Measurements from ENCODE around the gene UBE2Q2.
"Not testable (repeated sequence)": the region's sequence is repeated elsewhere in the genome, so short reads cannot be mapped to it uniquely, and the experiment has no call there.

The UBE2Q2 gene

DNA sequence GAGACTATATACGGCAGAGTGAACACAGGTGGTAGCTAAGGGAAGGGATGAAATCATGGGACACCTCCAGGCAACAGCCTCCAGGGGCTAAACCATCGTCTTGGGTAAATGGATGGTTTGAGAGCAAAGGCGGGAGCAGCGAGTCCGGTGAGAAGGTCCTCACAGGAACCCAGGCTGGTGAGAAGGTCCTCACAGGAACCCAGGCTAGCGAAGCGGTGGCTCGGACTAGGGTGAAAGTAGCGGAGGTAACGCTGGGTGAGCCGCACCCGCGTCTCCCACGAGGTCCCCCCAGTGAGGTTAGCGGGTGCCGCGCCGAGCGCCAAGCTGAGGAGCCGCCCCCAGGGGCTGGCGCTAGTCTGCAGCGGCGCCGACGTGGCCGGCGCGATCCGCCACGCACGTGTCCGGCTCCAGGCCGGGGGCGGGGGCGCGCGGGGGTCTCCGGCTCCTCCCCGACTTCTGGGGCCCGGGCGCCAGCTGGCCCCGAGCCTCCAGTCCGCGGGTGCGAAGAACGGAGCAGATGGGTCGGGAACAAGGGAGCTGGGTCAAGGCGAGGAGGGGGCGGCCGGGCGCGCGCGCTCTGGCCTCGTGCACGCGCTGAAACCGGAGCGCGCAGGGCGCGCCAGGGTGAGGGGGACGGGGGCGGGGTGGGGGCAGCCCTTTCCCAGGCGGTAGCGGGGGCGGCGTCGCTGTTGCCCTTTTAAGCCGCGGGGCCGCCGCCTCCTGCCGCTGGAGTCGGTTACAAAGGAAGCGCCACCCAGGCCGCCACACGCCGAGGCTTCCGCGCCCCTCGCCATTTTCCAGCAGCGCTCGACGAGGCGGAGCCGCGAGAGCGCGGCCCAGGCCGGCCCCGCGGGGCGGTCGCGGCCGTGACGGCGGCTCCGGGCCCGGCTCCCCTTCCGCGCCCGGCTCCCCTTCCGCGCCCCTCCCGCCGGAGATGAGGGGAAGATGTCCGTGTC is at the start of gene UBE2Q2:
UBE2Q2 (plus strand) TSS at position 726 of the 956 bp plus-strand sequence; CDS start at position 946, 220 bp downstream.
- Histone ChIP-seq H3K27me3 (ENCODE audit: control insufficient read depth, insufficient read depth, low read length) (peaks cover 20% of the 10 kb centered on the region), H3K36me3 (ENCODE audit: control insufficient read depth, insufficient read depth, low read length) (no peaks in the 10 kb centered on the region), H3K4me1 (ENCODE audit: control insufficient read depth, insufficient read depth, low read length) (peaks cover 12% of the 10 kb centered on the region), H3K4me3 (ENCODE audit: low read depth, low read length) (peak within 1 kb of the TSS; percentile 90), H3K9me3 (ENCODE audit: control insufficient read depth, insufficient read depth, low read length) (no peaks in the 10 kb centered on the region), H3K9ac (ENCODE audit: low read depth, low read length) (peak within 1 kb of the TSS; percentile 92)

- Histone ChIP-seq H3K9ac (ENCODE audit: low read depth, low read length) (no peak overlapping the region), H3K9me3 (ENCODE audit: control insufficient read depth, insufficient read depth, low read length) (no peaks in the 10 kb centered on the region), H3K36me3 (ENCODE audit: control insufficient read depth, insufficient read depth, low read length) (no peaks in the 10 kb centered on the region), H3K4me3 (ENCODE audit: low read depth, low read length) (no peak overlapping the region), H3K27me3 (ENCODE audit: control insufficient read depth, insufficient read depth, low read length) (peaks cover 7% of the 10 kb centered on the region), H3K4me1 (ENCODE audit: control insufficient read depth, insufficient read depth, low read length) (no peaks in the 10 kb centered on the region)
Measured at GRCh38 chr15:75796321-75796720, 46.9 kb upstream of the UBE2Q2 start.

DNA sequence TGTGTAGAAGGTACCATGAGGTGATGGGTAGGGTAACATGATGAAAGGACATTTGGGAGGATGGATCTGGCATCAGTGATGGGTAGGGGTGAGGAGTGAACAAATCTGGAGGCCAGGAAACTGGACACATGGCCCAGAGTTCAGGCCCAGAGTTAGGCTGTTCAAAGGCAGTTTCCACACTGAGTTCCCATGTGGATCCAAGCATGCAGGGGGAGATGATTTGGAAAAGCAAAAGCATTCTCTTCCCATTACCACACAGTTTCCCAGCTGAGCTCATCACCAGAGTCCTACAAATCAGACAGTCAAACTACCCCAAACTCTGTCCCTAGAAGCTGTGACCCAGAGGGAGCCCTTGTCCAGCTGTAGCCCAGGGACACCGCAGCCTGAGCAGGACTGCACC is 46.1 kb upstream of the UBE2Q2 start:
- H3K9ac ChIP-seq (ENCODE audit: low read depth, low read length); H3K36me3 ChIP-seq (ENCODE audit: control insufficient read depth, insufficient read depth, low read length); H3K9me3 ChIP-seq (ENCODE audit: control insufficient read depth, insufficient read depth, low read length); H3K4me3 ChIP-seq (ENCODE audit: low read depth, low read length); H3K4me1 ChIP-seq (ENCODE audit: control insufficient read depth, insufficient read depth, low read length): not testable (repeated sequence)
- H3K27me3 ChIP-seq (ENCODE audit: control insufficient read depth, insufficient read depth, low read length) = peaks cover 13% of the 10 kb centered on the region

DNA sequence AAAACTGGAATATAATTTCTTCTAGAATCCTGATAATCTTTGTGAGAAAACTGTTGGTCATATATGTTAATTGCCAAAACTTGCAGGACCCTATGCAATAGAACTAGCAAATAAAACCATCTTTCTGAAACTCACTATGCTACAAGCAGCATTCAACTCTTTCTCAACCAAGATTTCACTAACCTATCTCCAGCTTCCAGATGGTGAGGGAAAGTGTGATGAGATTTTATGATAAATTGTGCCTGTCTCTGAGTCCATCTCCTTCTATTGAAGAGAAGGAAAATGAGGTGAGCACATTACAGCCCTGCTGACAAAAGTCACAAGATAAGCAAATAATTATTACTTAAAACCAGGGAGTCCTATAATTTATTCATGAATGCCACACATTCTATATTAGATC is 44.1 kb upstream of the UBE2Q2 start:
- H3K4me1 ChIP-seq (ENCODE audit: control insufficient read depth, insufficient read depth, low read length) = no peaks in the 10 kb centered on the region
- no peaks in the 10 kb centered on the region for H3K36me3 ChIP-seq (ENCODE audit: control insufficient read depth, insufficient read depth, low read length)
- H3K27me3 ChIP-seq (ENCODE audit: control insufficient read depth, insufficient read depth, low read length) = peaks cover 21% of the 10 kb centered on the region

DNA sequence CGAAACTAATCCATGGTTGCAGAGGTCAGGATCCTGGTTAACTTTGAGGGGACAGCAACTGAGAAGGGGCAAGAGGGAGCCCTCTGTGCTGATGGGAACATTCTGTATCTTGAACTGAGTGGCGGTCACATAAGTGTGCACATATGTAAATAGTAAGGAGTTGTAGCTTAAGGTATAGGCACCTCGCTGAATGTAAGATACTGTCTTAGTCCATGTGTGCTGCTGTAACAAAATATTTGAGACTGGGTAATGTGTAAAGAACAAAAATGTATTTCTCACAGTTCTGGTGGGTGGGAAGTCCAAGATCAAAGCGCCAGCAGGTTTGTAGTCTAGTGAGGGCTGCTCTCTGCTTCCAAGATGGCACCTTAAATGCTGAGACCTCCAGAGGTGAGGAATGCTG is 42.8 kb upstream of the UBE2Q2 start:
- not testable (repeated sequence) for H3K4me3 ChIP-seq (ENCODE audit: low read depth, low read length); H3K9me3 ChIP-seq (ENCODE audit: control insufficient read depth, insufficient read depth, low read length); H3K36me3 ChIP-seq (ENCODE audit: control insufficient read depth, insufficient read depth, low read length); H3K4me1 ChIP-seq (ENCODE audit: control insufficient read depth, insufficient read depth, low read length); H3K9ac ChIP-seq (ENCODE audit: low read depth, low read length)
- peaks cover 21% of the 10 kb centered on the region for H3K27me3 ChIP-seq (ENCODE audit: control insufficient read depth, insufficient read depth, low read length)

More for the DNA sequence above, 44.1 kb upstream of the UBE2Q2 start:
- Histone ChIP-seq H3K9me3 (ENCODE audit: control insufficient read depth, insufficient read depth, low read length) (no peaks in the 10 kb centered on the region), H3K4me3 (ENCODE audit: low read depth, low read length) (no peak overlapping the region), H3K9ac (ENCODE audit: low read depth, low read length) (no peak overlapping the region)

- Histone ChIP-seq H3K36me3 (ENCODE audit: control insufficient read depth, insufficient read depth, low read length) (no peaks in the 10 kb centered on the region), H3K9me3 (ENCODE audit: control insufficient read depth, insufficient read depth, low read length) (no peaks in the 10 kb centered on the region), H3K27me3 (ENCODE audit: control insufficient read depth, insufficient read depth, low read length) (peaks cover 21% of the 10 kb centered on the region), H3K4me1 (ENCODE audit: control insufficient read depth, insufficient read depth, low read length) (no peaks in the 10 kb centered on the region), H3K9ac (ENCODE audit: low read depth, low read length) (peak overlapping the region; percentile 70), H3K4me3 (ENCODE audit: low read depth, low read length) (peak overlapping the region; percentile 28)
Measured at GRCh38 chr15:75801859-75802593, 41.2 kb upstream of the UBE2Q2 start.

- H3K27me3 ChIP-seq (ENCODE audit: control insufficient read depth, insufficient read depth, low read length); H3K9me3 ChIP-seq (ENCODE audit: control insufficient read depth, insufficient read depth, low read length); H3K9ac ChIP-seq (ENCODE audit: low read depth, low read length); H3K36me3 ChIP-seq (ENCODE audit: control insufficient read depth, insufficient read depth, low read length); H3K4me1 ChIP-seq (ENCODE audit: control insufficient read depth, insufficient read depth, low read length); H3K4me3 ChIP-seq (ENCODE audit: low read depth, low read length): not testable (repeated sequence)
Measured at GRCh38 chr15:75807486-75807885, 35.8 kb upstream of the UBE2Q2 start.

GRCh38 chr15:75808009-75808408 is 35.2 kb upstream of the UBE2Q2 start:
- H3K9me3 ChIP-seq (ENCODE audit: control insufficient read depth, insufficient read depth, low read length); H3K27me3 ChIP-seq (ENCODE audit: control insufficient read depth, insufficient read depth, low read length); H3K9ac ChIP-seq (ENCODE audit: low read depth, low read length); H3K4me1 ChIP-seq (ENCODE audit: control insufficient read depth, insufficient read depth, low read length); H3K4me3 ChIP-seq (ENCODE audit: low read depth, low read length); H3K36me3 ChIP-seq (ENCODE audit: control insufficient read depth, insufficient read depth, low read length): not testable (repeated sequence)

DNA sequence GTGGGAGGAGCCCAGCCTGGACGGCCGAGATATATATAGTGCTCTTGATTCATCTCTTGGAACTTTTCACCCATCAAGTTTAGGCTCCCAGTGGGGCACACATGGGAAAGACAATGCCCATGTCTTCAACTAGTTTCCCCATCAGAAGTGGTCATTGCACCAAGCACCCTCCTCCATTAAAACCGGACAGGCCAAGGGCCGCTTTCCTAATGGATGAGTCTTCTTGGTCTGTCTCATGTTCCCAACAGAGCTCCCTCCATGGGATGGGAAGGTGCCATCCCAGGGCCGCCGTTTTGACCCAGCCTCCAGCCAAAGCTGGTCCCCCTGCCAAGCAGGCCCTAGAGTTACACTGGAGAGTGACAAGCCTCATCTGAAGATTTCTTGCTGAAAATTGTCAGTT is 34.7 kb upstream of the UBE2Q2 start:
- Histone ChIP-seq H3K4me3 (ENCODE audit: low read depth, low read length) (no peak overlapping the region), H3K36me3 (ENCODE audit: control insufficient read depth, insufficient read depth, low read length) (no peaks in the 10 kb centered on the region), H3K9me3 (ENCODE audit: control insufficient read depth, insufficient read depth, low read length) (no peaks in the 10 kb centered on the region), H3K4me1 (ENCODE audit: control insufficient read depth, insufficient read depth, low read length) (peaks cover 6% of the 10 kb centered on the region), H3K27me3 (ENCODE audit: control insufficient read depth, insufficient read depth, low read length) (no peaks in the 10 kb centered on the region), H3K9ac (ENCODE audit: low read depth, low read length) (no peak overlapping the region)

- H3K4me3 ChIP-seq (ENCODE audit: low read depth, low read length) = no peak overlapping the region
- no peak overlapping the region for H3K9ac ChIP-seq (ENCODE audit: low read depth, low read length)
- H3K27me3 ChIP-seq (ENCODE audit: control insufficient read depth, insufficient read depth, low read length) = no peaks in the 10 kb centered on the region
- H3K4me1 ChIP-seq (ENCODE audit: control insufficient read depth, insufficient read depth, low read length) = peaks cover 6% of the 10 kb centered on the region
- no peaks in the 10 kb centered on the region for H3K36me3 ChIP-seq (ENCODE audit: control insufficient read depth, insufficient read depth, low read length)
- H3K9me3 ChIP-seq (ENCODE audit: control insufficient read depth, insufficient read depth, low read length) = no peaks in the 10 kb centered on the region
Measured at GRCh38 chr15:75809986-75810750, 33.1 kb upstream of the UBE2Q2 start.

DNA sequence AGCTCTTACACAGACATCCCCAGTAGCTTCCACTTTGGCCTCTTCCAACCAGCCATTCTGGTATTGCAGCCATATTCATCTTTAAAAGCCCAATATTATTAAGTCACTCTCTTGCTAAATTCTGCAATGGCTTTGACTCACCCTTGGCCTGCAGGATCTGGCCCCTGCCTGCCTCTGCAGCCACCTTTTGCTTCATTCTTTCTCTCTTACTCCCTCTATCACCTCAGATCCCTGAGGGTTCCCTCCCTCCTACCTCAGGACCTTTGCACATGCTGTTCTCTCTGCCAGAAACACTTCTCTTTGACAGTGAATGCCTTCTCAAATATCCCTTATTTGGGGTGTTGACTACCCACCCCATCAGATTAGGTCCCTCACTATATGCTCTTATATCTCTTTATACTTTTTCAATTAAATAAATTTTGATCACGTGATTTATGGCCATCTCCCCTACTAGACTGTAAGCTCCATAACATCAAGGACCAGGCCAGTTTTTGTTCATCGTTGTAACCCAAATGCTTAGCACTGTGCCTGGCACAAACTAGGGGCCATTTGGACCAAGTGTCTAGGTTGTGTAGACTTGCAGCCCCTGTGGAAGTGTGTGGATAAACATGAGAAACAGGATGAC is 32.3 kb upstream of the UBE2Q2 start:
- H3K36me3 ChIP-seq (ENCODE audit: control insufficient read depth, insufficient read depth, low read length) = no peaks in the 10 kb centered on the region
- H3K4me3 ChIP-seq (ENCODE audit: low read depth, low read length) = no peak overlapping the region
- no peaks in the 10 kb centered on the region for H3K27me3 ChIP-seq (ENCODE audit: control insufficient read depth, insufficient read depth, low read length)
- no peaks in the 10 kb centered on the region for H3K9me3 ChIP-seq (ENCODE audit: control insufficient read depth, insufficient read depth, low read length)
- no peak overlapping the region for H3K9ac ChIP-seq (ENCODE audit: low read depth, low read length)
- peaks cover 6% of the 10 kb centered on the region for H3K4me1 ChIP-seq (ENCODE audit: control insufficient read depth, insufficient read depth, low read length)

All from iPS-15b (cell line).